ENCODE measurements around the gene F2RL2.

F2RL2 gene

DNA sequence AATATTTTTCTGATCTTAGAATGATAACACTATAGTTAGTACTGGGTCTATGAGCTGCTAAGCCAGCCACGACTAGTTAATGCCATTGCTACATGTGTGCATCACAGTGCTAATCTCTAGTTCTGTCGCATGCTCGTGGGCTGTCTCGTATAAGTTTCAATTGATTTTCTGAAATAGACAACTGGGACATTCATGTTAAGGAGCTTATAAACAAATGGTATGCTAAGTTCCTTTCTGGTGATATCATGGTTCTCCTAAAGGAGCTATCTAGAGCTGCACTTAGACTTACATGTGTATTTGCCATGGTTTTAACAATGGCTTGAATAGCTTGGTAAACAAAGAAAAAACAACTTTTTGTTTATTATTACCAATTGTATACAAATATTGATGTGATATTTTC is 46.2 kb downstream of the F2RL2 start:
- TF ChIP-seq, protein P1, sequence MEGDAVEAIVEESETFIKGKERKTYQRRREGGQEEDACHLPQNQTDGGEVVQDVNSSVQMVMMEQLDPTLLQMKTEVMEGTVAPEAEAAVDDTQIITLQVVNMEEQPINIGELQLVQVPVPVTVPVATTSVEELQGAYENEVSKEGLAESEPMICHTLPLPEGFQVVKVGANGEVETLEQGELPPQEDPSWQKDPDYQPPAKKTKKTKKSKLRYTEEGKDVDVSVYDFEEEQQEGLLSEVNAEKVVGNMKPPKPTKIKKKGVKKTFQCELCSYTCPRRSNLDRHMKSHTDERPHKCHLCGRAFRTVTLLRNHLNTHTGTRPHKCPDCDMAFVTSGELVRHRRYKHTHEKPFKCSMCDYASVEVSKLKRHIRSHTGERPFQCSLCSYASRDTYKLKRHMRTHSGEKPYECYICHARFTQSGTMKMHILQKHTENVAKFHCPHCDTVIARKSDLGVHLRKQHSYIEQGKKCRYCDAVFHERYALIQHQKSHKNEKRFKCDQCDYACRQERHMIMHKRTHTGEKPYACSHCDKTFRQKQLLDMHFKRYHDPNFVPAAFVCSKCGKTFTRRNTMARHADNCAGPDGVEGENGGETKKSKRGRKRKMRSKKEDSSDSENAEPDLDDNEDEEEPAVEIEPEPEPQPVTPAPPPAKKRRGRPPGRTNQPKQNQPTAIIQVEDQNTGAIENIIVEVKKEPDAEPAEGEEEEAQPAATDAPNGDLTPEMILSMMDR (IDR thresholded peaks at IDR 0.05; ENCODE audit: insufficient read depth, missing control alignments): no peak
- no peak for DNase-seq (ENCODE audit: insufficient read length, low spot score)
- no peak for FAIRE-seq

GRCh38 chr5:76576450-76576849 is 46.8 kb downstream of the F2RL2 start:
- TF ChIP-seq, protein P1 (IDR thresholded peaks at IDR 0.05; ENCODE audit: insufficient read depth, missing control alignments): no peak
- DNase-seq (ENCODE audit: insufficient read length, low spot score): no peak
- no peak for FAIRE-seq

GRCh38 chr5:76571559-76571958 is 51.6 kb downstream of the F2RL2 start:
- TF ChIP-seq, protein P1 (IDR thresholded peaks at IDR 0.05; ENCODE audit: insufficient read depth, missing control alignments): no peak
- DNase-seq (ENCODE audit: insufficient read length, low spot score) (no peak), FAIRE-seq (no peak)

- DNase-seq (ENCODE audit: insufficient read length, low spot score): no peak
- TF ChIP-seq, protein P1 (IDR thresholded peaks at IDR 0.05; ENCODE audit: insufficient read depth, missing control alignments): no peak
- no peak for FAIRE-seq
Observed at GRCh38 chr5:76570153-76570552, 53.0 kb downstream of the F2RL2 start.

All from D721Med (cell line).